MV-4-11 (cell line): ENCODE measurements around the gene CRMP1.

Experiments
- DNase-seq: peaks from one replicate; lab custom pipeline; 2025; lab: John Stamatoyannopoulos, UW

CRMP1 gene

DNA sequence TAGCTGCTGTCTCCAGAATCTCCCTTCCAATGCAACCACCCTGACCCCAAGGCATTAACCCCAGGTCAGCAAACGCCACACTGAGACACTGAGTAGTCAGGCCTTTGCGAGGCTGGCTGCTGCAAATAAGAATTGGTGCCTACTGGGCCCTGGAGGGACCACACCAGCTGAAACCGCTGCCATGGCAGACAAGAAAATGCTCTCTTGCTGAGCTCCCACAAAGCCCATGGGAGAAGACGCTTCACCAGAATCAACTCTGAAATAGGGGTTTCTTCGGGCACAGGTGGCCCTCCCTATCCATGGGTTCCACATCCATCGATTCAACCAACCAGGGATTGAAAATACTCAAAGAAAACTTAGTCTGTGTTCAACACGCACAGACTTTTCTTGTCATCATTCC is 26.7 kb upstream of the CRMP1 start:
- DNase-seq, result no peak

DNA sequence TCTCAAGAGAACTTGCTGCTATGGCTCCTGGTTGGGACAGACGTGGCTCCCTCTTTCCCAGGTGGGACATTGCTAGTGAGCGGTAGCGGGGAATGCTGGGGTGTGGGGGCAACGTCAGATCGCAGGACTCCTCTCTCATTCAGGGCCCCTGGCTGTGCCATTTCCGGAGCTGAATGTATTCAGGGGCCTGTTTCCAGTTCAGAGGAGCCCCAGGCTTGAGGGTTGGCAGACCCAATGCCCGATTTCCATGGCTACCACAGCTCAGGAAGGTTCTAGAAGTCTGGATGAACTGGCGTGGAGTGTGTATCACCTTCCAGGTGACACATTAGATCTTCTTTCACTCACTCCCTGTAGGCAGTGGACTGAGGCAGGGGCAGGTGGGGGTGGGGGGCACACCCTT is 26.2 kb upstream of the CRMP1 start:
- no peak for DNase-seq

DNA sequence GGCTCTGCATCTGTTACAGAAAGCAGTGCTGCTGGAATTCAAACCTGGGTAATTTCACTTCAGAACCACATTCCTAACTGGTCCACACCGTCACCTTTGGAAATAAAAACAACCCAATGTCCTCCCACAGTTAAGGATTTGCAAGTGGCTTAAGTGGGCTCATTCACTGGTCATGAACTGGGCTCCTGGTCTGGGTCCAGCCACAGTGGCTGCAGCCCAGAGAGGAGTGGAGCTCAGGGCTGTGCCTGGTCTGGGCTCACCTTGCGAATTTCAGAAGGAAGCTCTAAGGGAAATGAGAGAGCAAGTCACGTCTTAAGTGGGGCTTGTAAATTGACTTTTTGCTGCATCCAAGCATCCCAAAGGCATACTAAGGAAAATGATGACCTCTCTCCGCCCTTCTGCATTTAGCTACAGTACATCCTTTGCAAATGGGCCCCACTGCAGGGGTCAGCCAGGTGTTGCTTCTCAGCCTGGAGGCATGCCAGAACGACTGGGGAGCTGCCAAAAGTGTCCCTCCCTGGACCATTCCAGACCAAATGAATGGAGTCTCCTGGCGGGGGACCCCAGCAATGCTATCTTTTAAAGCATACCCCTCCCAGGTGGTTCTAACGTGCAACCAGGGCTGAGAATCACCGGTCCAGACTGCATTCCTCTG is 25.6 kb upstream of the CRMP1 start:
- DNase-seq, result no peak

DNA sequence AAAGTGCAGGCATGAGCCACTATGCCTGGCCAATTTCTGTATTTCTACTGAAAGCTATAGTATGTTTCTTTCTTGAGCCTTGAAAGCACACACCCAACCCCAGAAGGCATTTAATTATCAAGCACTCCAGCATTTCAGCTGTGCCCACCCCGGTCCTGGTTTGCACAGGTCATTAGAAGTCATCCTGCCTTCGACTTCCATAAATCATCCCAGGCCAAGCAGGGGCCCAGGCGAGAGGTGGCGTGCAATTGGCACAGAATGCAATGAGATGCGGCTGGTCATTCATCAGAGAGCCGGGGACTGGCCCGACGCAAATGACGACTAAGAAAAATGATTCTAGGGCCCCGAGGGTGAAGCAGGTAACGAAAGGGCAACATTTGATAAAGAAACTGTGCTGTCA is 24.8 kb upstream of the CRMP1 start:
- DNase-seq, result no peak

DNA sequence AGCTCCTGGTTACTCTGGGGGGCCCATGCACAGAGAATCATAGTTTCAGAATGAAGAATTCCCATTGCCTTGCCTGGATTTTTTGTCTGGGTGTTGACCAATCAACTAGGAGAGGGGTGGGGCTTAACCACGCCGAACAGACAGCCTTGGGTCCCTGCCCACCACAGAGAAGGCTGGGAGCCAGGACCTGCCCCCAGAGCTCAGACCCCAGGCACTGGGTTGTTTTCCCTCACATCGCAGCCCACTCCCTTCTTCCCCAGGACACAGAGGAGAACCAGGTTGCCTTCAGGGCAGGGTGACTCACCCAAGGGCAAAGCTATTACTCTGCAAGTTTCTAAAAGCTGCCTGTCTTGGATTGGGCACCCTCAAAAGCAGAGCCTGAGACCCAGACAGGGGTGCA is 23.3 kb upstream of the CRMP1 start:
- no peak for DNase-seq

DNA sequence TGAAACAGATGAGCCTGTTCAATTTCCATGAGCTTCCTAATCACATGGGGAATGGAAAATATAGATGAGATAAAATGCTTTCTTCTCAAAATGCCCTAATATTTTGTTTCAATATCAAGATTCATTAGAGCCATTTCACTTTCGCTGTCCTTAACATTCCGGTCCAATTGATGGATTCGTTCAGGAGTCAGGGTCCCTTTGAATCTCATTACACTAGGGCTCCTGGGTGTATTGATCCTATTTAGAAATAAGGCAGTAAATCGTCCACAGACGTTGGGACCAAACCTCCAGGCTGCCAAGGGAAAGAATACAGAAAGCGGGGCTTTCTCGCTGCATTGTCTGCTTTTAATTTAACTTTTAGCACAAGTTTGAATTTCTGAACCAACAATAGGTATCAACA is 20.6 kb upstream of the CRMP1 start:
- no peak for DNase-seq

DNA sequence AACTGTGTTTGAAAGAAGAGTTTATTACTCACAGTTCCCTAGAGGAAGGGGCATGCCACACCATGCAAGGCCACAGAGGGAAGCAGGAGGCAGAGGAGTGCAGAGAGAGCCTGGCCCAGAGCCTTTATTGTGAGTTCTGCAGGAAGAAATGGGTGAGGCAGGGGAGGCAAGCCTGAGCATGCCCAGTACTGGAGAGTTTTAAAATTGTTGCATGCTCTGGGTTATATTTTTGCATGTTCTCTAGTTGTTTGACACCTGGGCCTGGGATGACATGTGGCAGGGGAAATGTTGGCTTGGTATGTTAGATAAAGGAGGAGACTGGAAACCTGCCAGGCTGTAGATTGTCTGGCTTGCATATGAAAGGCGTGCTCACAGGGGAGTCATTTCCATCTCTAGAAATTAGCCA is 19.7 kb upstream of the CRMP1 start:
- DNase-seq, result no peak

DNA sequence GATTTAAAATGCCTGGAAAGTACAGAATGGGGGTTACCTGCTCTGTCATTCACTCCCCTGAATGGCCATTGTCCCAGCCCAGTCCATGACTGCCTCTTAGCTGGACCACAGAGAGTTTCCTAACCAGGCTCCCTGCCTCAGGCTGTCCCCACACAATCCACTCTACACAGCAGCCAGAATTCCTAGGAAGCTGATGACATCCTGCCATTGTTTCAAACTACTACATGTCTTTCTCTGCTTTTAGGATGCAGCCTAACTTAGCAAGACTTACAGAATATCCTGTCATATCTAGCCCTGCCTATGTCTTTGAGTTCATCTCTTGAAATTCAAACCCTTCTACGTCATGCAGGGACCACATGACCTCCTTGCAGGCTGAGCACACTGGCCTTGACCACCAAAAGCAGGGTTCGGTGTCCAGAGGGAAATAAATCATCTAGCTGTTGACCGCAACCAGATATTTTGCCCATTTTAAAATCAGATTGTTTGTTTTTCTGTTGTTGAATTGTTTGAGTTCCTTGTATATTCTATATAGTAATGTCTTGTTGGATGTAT is 16.1 kb upstream of the CRMP1 start:
- DNase-seq, result no peak

DNA sequence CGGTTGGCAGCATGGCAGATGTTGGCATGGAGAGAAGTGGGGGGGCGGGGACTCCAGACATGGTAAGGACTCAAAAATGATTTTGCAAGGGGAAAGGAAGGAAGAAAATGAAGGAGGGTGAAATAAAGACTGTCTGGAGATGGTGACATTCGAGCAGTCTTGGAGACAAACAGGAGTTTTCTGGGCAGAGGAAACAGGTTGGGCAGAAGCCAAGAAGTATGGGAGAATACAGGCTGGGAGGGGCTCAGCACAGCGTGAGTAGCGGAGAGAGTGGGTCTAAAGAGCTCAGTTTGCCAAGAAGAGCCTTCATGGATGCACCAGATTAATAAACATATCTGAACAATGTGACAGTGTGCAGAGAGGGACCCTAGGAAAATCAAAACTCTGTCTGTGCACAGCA is 13.3 kb upstream of the CRMP1 start:
- no peak for DNase-seq

DNA sequence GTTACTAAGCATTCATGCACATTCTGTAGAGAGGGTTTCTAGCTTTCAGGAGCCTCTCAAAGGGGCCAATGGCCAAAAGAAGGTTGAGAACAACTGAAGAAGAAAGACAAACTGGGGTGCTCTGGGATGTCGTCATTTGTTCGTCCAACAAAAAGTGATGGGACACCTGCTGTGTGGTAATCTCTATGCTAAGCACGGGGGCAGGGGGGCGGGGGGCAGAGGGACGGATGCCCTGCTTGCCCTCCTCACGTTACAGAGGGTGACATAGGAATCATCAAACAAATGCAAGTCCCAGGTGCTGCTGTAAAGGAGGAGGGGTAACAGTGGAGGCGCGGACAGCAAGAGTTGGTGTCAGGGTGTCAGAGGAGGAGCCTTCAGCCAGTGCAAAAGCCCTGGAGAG is 12.8 kb upstream of the CRMP1 start:
- no peak for DNase-seq

DNA sequence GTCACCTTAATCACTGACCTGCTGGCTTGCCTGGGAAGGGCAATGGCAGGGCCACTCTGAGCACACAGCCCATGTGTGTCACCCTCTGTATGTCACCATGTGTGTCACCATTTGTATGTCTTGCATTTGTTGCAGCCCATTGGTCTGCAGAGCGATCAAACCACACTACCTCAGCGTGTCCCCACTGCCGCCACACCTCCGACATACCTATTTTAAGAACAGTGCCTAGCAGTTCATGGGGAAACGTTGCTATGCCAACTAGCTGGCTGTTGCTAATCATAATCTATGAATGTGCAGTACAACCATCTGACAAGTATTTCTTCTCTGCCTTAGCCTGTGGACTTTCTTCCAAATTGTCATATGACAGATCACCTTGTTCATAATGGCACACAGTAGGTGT is 8.0 kb upstream of the CRMP1 start:
- no peak for DNase-seq

DNA sequence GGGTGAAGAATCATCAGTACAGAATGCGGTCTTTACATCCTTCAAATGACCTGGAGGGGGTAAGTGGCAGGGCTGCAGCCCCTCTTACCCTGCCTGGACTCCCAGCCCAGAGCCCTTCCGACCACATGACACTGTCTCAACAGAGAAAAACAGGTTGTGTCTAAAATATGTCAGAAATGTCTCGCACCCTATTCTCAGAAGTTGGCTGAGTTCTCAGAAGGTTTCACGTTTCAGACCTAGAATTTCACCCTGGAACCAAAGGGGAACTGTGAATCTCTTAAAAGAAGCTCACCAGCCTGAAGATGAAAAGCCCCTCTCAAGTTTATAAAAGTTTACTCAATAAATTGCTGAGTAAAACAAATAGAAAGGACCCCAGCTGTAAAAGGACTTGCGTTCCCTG is 7.0 kb upstream of the CRMP1 start:
- DNase-seq, result no peak

DNA sequence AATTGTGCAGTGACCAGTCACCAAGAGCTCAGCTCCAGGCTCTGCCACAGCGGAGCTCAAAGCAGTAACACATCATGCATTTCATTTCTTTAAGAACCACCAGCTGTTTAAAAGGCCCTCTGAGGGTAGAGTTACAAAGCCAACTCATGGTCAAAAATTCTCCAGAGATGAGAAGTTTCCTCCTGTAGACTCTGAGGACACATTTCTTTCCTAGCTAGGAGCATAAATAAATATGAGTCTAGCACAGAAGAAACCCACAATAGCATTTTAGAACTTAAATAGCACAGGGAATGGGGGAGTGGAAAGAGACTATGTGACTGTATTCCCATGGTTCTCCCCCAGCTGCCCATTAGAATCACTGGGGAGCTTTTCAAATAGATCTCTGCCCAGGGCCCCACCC is 6.5 kb upstream of the CRMP1 start:
- no peak for DNase-seq

DNA sequence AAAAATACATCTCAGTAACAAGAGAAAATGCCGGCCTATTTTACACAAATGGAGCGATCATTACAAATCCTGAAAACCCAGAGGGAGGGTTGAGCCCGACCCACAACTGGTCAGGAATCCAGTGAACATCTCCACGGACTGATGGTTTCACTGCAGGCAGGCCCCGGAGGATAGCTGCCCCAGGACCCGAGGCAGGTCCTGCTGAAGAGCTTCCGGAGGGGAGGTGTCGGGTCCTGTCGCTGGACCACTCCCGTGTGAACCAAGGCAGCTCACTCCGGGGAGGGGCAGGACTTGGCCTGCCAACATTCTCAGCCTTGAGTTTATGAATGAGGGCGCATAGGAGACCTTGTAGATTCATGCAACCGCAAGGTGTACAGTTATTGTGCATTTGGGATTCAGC is 4.8 kb upstream of the CRMP1 start:
- DNase-seq, result no peak

DNA sequence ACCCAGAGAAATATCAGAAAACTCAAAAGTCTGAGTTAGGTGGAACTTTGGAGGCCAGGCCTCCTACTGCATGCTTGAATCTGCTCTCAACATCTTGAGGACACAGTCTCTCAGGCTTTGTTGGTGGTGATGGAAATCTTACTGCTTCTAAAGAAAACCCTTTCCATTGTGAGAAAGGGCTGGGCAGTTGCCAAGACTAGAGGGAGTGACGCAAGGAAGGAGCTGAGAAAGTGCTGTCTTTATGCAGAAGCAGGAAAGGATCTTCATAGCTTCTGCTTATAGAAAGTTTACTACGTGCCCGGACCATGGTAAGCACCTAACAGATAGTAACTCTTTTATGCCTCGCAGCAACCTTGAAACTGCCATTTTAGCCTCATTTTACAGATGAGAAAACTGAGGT is 2.4 kb upstream of the CRMP1 start:
- DNase-seq, result no peak

DNA sequence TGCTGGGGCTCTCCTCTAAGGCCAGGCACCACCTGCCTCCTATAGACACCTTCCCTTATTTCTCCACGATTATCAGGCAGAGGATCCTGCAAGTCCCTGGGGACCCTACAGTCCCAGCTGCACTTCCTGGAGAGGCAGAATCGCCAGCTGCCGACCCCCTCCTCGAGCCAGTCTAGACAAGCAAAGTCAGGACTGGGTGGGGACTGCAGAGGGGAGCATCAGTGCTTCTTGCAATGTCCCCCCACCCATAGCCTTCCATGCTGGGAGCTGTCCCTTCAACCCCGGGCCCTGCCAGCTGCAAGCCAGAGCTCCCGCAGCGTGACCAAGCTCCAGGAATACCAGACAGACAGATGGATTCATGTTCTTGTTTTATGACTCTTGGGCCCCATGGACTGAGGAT is 1.4 kb upstream of the CRMP1 start:
- DNase-seq, result no peak

DNA sequence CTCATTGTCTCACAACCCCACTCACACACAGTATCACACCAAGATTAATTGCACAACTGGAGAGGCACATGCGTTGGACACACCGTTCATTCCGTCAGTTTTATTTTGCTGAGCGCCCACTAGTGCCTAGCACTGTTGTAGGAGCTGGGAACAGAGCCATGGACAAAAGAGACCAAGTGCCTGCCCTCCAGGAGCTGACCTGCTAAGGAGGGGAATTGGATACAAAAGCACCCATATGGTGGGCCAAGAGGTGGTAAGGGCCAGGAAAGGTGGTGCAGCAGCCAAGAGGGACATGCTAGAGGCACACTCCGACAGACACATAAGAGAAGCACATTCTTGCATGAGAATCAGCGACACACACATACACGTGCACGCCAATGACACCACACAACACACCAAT is 705 bp upstream of the CRMP1 start:
- no peak for DNase-seq

DNA sequence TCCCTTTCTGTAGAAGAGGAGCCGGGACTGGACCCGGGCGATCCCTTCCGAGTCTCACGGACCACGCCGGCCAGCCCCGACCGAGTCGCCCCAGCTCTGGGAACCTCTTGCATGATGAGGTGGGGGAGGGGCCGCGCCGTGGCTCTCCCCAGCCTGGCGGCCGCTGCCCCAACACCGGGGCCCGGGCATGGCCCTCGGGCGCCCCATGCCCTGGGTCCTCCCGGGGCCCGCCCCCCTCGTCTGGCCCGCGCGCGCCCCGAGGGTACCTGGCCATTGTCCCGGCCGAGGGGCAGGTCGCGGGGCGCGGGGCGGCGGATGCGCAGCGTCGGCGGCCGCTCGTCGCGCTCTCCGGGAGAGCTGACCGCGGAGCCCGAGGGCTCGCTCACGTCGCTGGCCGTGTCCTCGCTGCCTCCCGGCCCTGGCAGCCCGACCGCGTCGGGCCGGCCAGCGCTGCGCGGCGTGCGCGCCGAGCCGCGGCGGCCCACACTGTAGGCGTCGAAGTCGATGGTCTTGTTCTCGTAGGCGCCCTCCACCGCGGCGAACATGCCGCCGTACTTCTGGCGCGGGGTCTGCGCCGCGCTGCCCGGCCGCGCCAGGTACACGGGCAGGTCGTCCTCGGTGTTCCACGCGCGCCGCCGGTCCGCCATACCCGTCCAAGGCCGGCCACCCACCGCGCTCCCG is 423 bp downstream of the CRMP1 start:
- no peak for DNase-seq

DNA sequence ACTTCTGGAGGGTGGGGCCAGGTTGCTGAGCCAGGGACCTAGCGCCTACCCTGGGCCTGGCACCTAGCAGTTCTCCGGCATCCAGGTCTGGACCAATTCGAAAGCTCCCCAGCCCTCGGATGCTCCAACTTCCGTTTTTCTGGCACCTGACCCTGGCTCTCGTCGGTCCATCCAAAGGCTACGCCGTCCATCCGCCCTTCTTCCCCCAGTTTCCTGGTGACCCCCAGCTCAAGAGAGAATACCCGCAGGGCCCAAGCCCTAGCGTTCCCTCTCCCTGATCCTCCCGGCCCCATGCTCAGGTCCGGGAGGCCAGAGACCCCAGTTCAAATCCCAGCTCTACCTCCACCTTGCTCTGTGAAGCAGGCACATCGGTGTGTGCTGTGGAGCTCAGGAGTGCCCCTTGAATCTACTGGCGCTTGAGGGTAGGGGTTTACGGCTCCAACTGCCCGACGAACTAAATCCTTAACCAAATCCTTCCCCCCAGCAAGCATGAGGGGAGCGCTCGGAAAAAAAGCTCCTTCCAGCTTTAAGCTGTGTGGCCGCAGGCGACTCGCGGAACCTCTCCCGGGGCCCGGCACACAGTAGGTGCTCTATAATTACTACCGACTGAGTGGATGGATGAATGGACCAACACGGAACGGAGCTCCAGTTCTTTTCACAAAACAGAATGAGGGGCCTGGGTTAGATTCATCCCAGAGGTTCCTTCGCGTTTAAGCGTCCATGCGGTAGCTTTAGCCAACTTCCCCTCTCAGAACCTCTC is 1.1 kb downstream of the CRMP1 start:
- no peak for DNase-seq

DNA sequence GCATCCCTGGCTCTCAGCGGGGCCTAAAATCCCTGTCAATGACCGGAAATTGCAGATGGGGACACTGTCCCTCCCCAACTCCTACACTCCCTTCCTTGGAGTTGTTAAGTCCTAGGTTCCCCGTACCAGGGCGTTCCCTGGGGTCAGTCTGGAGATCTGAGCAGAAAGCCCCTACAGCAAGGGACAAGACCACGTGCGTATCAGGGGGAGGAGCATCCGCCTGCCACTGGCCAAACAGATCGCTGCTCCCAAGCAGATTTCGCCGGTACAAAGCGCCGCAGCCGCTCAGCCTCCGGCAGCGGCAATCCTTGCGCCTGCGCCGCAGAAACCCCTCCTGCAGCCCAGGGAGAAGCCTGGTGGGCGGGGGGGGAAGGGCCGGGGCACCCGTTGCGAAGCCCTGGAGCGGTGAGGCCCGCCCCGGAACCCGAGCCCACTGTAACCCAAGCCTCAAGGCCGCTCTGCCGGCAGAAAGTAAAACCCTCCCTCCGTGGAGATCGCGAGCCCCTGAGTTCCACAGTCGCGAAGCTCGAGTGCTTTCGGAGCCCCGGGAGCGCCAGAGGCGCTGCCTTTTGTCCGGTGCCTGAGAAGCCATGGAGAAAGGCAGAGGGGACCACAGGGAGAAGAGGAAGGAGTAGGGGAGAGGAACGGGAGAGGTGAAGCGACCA is 2.7 kb downstream of the CRMP1 start:
- DNase-seq, result no peak

DNA sequence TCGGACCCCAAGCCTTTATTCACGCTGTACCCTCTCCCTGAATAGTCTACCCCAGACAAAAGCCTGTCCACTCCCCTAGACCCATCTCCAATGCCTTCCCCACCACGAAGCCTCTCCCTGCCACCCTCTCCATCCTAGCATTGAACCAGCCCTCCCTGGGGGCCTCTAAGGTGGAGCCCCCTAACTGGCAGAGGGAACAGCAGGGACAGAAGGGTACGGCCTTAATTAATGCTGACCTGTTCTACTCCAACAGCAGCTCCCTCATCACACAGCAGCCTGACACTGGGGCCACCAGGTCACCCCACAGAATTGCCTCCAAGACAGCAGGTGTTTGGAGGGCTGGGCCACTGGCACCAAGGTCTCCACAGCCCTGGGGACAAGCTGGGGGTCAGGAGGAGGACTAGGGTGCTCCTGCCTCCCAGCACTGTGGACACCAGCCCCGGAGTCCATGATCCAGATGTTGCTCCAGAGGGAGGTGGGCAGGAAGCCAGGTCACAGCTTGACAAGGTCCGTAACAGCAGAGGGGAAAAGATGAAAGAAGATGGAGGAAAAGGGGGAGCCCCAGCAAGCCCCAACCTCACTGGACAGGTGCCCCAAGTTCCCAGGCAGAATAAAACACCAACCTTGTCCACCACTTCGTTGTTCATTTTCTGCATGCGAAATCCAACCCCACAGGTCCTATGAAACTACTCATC is 3.7 kb downstream of the CRMP1 start:
- no peak for DNase-seq
